Prostate gland (tissue), 2 donors: ENCODE data around the gene PCTP. TPM values are rescaled to one million over a fixed set of nuclear protein-coding genes. Genes with fewer than 3 reads are reported as not detected.

Experiments used
- DNase-seq: peaks from one replicate; pipeline ENCODE4 v3.0.0-alpha.2; 2019; ENCODE audit warnings: low spot score
- H3K27ac ChIP-seq, 2 donors: fragments of 200-600 bp; sonication (generic); 2 replicates each; pipeline ENCODE4 v1.5.1; 2017 to 2019
- H3K27me3 ChIP-seq: fragments of 200-600 bp; sonication (generic); replicated peaks from 2 replicates; pipeline ENCODE4 v1.5.1; 2019; ENCODE audit not compliant: insufficient read depth
- H3K36me3 ChIP-seq, 2 donors: fragments of 200-600 bp; sonication (generic); 1 replicate in 1 of 2; 2 replicates in 1 of 2; pipeline versions ENCODE4 v1.5.1 to v1.8.1; 2017 to 2019
- H3K4me1 ChIP-seq: fragments of 200-600 bp; sonication (generic); replicated peaks from 2 replicates; pipeline ENCODE4 v1.5.1; 2019
- H3K4me3 ChIP-seq, 2 donors: fragments of 200-600 bp; sonication (generic); 2 replicates each; pipeline ENCODE4 v1.5.1; 2017 to 2019
- H3K9me3 ChIP-seq: fragments of 200-600 bp; sonication (generic); 2 replicates; pipeline ENCODE4 v1.5.1; 2017
- CTCF ChIP-seq, 4 experiments: fragments of 200-600 bp in 2 of 4; fragments of 450-650 bp in 2 of 4; sonication (generic) in 2 of 4; IDR thresholded peaks; 1 replicate in 3 of 4; 2 replicates in 1 of 4; pipeline ENCODE4 v1.5.1; 2016 to 2019; ENCODE audit warnings: antibody characterized with exemption in 4 of 4, mild to moderate bottlenecking in 2 of 4, moderate library complexity in 2 of 4
- POLR2A ChIP-seq: fragments of 450-650 bp; IDR thresholded peaks from one replicate; pipeline ENCODE4 v1.6.1; 2016; ENCODE audit warnings: antibody characterized with exemption, mild to moderate bottlenecking
- POLR2AphosphoS5 ChIP-seq: sonication (generic); formaldehyde crosslinking; IDR thresholded peaks from one replicate; pipeline ENCODE4 v1.6.1; 2017; ENCODE audit warnings: antibody characterized with exemption
- WGBS: methylation state at CpG from one replicate; pipeline ENCODE4 v1.1.5; 2018; 5-methylcytosine and 5-hydroxymethylcytosine counted together
- intact Hi-C: fragments of 100-400 bp; cut with DNase I; formaldehyde crosslinking; loops from one replicate; pipeline ENCODE4 v1.14.2; 2022
- total RNA-seq, 2 donors: library from RNA; depleted of rRNA; stranded (reverse); fragments of >200 nt; gene quantifications; one replicate each; pipeline ENCODE4 v1.1.0, GENCODE V29; 2016

The PCTP gene
- total RNA-seq, 2 donors from 2014 or later = 14.7 to 21.9 TPM

GRCh38 chr17:55768936-55769624 is 18.2 kb downstream of the PCTP start:
- H3K27me3 ChIP-seq = no peaks in the 10 kb centered on the region
- no peak for TF ChIP-seq POLR2AphosphoS5
- TF ChIP-seq POLR2A = no peak
- TF ChIP-seq CTCF (IDR thresholded peaks at IDR 0.05) = no peak
- H3K36me3 ChIP-seq = no peaks in the 10 kb centered on the region

DNA sequence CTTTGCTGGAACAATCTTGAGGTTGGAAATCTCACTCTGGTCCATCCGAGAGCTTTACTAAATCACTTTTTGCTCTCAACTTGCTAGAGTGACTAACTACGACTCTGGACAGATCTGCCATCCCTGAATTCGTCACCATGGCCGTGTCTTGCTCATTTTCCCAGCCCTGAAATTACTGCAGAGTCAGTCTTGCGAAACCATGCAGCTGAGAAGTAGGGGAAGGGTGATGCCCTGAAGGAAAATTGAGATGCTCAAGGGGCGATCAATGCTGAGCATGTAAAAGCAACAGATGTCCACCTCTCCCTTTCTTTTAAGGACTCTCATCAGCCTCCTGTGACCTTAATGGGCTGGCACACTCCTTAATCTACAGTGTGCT is 18.8 kb downstream of the PCTP start:
- H3K27me3 ChIP-seq = no peaks in the 10 kb centered on the region
- 84% methylated on average over 6 of the region's 6 CpGs for WGBS
- no peaks in the 10 kb centered on the region for H3K9me3 ChIP-seq
- no peaks in the 10 kb centered on the region for H3K36me3 ChIP-seq
- H3K27ac ChIP-seq = no peak overlapping the region
- TF ChIP-seq CTCF (IDR thresholded peaks at IDR 0.05) (no peak), POLR2AphosphoS5 (no peak), POLR2A (no peak)
- no peak for DNase-seq
- no peak overlapping the region for H3K4me3 ChIP-seq
- intact Hi-C loops = loop anchor here (10.0 kb wide), 1 partner anchor 125 kb away; no protein-coding TSS in a partner anchor
- H3K4me1 ChIP-seq = no peaks in the 10 kb centered on the region

More at GRCh38 chr17:55768936-55769624, 18.2 kb downstream of the PCTP start:
- H3K4me1 ChIP-seq = no peaks in the 10 kb centered on the region
- no peak for DNase-seq
- intact Hi-C loops = loop anchor here (10.0 kb wide), 1 partner anchor 124 kb away; no protein-coding TSS in a partner anchor
- H3K9me3 ChIP-seq = no peaks in the 10 kb centered on the region
- H3K27ac ChIP-seq = no peak overlapping the region
- no peak overlapping the region for H3K4me3 ChIP-seq

DNA sequence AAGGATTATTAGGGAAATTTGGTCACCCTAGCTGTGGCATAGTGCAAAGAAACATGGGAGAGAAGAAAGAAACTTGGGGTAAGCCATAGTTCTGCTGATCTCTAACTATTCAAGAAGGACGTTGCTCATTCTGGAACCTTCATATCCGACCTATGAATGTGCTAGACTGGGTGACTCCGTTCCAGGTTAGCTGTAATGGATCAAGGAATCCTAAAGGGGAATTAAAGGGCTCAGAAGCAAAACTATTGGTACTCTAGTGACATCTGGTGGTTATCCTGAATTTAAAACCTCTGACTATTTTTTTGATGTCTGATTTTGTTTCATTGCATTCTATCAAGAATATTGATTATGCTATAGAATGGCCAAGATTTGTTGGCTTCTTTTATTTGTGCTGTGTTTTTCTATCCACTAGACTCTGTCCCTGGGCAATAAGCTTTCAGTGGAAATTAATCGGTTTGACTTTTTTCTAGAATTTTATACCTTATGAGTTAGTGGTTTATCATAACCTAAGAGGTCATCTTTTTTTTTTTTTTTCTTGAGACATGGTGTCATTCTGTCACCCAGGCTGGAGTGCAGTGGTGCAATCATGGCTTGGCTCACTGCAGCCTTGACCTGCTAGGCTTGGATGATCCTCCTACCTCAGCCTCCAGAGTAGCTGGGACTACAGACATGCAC is 19.5 kb downstream of the PCTP start:
- 39% methylated on average over 4 of the region's 4 CpGs for WGBS
- no peaks in the 10 kb centered on the region for H3K4me1 ChIP-seq
- no peaks in the 10 kb centered on the region for H3K36me3 ChIP-seq
- no peaks in the 10 kb centered on the region for H3K9me3 ChIP-seq
- no peak overlapping the region for H3K4me3 ChIP-seq
- H3K27me3 ChIP-seq = no peaks in the 10 kb centered on the region
- no peak for DNase-seq
- intact Hi-C loops = loop anchor here (2.0 kb wide), 1 partner anchor 244 kb away; no protein-coding TSS in a partner anchor
- TF ChIP-seq CTCF (IDR thresholded peaks at IDR 0.05) (peak in 3 of 4 experiments; percentile 65 to 76 (median 72)), POLR2A (no peak)
- H3K27ac ChIP-seq = no peak overlapping the region

DNA sequence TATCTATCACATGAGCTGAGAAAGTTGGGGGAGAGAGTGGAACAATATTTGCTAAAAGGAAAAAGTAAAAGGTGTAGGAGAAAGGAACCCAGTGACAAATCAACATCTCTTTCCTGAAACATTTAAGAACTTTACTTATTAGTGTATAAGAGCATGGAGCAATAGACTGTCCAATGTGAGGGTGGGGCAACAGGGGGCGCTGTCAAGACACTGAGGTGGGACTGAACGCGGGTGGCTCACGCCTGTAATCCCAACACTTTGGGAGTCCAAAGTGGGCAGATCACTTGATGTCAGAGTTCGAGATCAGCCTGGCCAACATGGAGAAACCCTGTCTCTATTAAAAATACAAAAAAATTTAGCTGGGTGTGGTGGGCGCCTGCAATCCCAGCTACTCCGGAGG is 21.2 kb downstream of the PCTP start:
- H3K27ac ChIP-seq = no peak overlapping the region
- intact Hi-C loops = no loop called here

More for the DNA sequence above, 21.2 kb downstream of the PCTP start:
- no peaks in the 10 kb centered on the region for H3K36me3 ChIP-seq
- H3K27me3 ChIP-seq = no peaks in the 10 kb centered on the region
- H3K4me3 ChIP-seq = no peak overlapping the region
- H3K4me1 ChIP-seq = no peaks in the 10 kb centered on the region
- WGBS = 97% methylated on average over 7 of the region's 7 CpGs
- no peaks in the 10 kb centered on the region for H3K9me3 ChIP-seq
- no peak for DNase-seq
- no peak for TF ChIP-seq POLR2AphosphoS5
- TF ChIP-seq CTCF (IDR thresholded peaks at IDR 0.05) = no peak
- TF ChIP-seq POLR2A = no peak
